ENCODE data around the gene ABCC3.
A peak's percentile ranks its signal among the peaks of the same experiment; 100 is the strongest.

Gene ABCC3, protein sequence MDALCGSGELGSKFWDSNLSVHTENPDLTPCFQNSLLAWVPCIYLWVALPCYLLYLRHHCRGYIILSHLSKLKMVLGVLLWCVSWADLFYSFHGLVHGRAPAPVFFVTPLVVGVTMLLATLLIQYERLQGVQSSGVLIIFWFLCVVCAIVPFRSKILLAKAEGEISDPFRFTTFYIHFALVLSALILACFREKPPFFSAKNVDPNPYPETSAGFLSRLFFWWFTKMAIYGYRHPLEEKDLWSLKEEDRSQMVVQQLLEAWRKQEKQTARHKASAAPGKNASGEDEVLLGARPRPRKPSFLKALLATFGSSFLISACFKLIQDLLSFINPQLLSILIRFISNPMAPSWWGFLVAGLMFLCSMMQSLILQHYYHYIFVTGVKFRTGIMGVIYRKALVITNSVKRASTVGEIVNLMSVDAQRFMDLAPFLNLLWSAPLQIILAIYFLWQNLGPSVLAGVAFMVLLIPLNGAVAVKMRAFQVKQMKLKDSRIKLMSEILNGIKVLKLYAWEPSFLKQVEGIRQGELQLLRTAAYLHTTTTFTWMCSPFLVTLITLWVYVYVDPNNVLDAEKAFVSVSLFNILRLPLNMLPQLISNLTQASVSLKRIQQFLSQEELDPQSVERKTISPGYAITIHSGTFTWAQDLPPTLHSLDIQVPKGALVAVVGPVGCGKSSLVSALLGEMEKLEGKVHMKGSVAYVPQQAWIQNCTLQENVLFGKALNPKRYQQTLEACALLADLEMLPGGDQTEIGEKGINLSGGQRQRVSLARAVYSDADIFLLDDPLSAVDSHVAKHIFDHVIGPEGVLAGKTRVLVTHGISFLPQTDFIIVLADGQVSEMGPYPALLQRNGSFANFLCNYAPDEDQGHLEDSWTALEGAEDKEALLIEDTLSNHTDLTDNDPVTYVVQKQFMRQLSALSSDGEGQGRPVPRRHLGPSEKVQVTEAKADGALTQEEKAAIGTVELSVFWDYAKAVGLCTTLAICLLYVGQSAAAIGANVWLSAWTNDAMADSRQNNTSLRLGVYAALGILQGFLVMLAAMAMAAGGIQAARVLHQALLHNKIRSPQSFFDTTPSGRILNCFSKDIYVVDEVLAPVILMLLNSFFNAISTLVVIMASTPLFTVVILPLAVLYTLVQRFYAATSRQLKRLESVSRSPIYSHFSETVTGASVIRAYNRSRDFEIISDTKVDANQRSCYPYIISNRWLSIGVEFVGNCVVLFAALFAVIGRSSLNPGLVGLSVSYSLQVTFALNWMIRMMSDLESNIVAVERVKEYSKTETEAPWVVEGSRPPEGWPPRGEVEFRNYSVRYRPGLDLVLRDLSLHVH (N-terminal part only)

GRCh38 chr17:50634224-50634914 lies at the start of gene ABCC3:
ABCC3 (plus strand) TSS chr17:50634881; CDS start chr17:50634937, 56 bp downstream.
- no peaks in the 10 kb centered on the region for H3K4me1 ChIP-seq (ENCODE audit: control insufficient read depth, insufficient read depth, low read length)
- H3K27me3 ChIP-seq (ENCODE audit: control insufficient read depth, insufficient read depth, low read length): peaks cover 51% of the 10 kb centered on the region
- no peaks in the 10 kb centered on the region for H3K9me3 ChIP-seq (ENCODE audit: control insufficient read depth, insufficient read depth, low read length)
- no peaks in the 10 kb centered on the region for H3K36me3 ChIP-seq (ENCODE audit: control insufficient read depth, insufficient read depth, low read length)
- H3K9ac ChIP-seq (ENCODE audit: low read depth, low read length): no peak within 1 kb of the TSS
- no peak within 1 kb of the TSS for H3K27ac ChIP-seq (ENCODE audit: low read depth, low read length)
- H3K4me3 ChIP-seq (ENCODE audit: low read depth, low read length): peak within 1 kb of the TSS; percentile 62

DNA sequence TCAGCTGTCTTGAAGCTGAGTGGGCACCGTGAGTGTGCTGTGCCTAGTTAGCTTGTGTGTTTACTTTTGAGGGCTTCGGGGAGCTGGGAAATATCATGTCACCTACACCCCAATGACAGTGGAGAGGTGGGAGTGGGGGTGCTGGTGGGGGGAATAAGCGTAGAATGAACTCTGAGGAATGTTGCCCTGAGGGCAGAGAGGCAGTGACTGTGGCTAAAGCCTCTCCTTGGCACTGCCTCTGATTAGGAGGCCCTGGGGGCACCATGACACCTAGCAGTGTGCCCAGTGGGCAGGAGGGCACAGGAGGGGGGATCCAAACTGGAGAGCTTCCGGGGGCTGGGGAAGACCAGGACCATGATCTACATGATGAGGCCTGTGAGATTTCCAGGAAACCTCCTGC lies 49.3 kb upstream of the ABCC3 start:
- Histone ChIP-seq H3K9ac (ENCODE audit: low read depth, low read length) (no peak overlapping the region), H3K4me1 (ENCODE audit: control insufficient read depth, insufficient read depth, low read length) (peaks cover 11% of the 10 kb centered on the region), H3K9me3 (ENCODE audit: control insufficient read depth, insufficient read depth, low read length) (no peaks in the 10 kb centered on the region), H3K27ac (ENCODE audit: low read depth, low read length) (no peak overlapping the region), H3K36me3 (ENCODE audit: control insufficient read depth, insufficient read depth, low read length) (no peaks in the 10 kb centered on the region), H3K27me3 (ENCODE audit: control insufficient read depth, insufficient read depth, low read length) (no peaks in the 10 kb centered on the region), H3K4me3 (ENCODE audit: low read depth, low read length) (no peak overlapping the region)

- Histone ChIP-seq H3K4me1 (ENCODE audit: control insufficient read depth, insufficient read depth, low read length) (peaks cover 9% of the 10 kb centered on the region), H3K36me3 (ENCODE audit: control insufficient read depth, insufficient read depth, low read length) (no peaks in the 10 kb centered on the region), H3K9ac (ENCODE audit: low read depth, low read length) (no peak overlapping the region), H3K27me3 (ENCODE audit: control insufficient read depth, insufficient read depth, low read length) (no peaks in the 10 kb centered on the region), H3K9me3 (ENCODE audit: control insufficient read depth, insufficient read depth, low read length) (no peaks in the 10 kb centered on the region), H3K27ac (ENCODE audit: low read depth, low read length) (no peak overlapping the region), H3K4me3 (ENCODE audit: low read depth, low read length) (no peak overlapping the region)
Observed at GRCh38 chr17:50585891-50586290, 48.8 kb upstream of the ABCC3 start.

DNA sequence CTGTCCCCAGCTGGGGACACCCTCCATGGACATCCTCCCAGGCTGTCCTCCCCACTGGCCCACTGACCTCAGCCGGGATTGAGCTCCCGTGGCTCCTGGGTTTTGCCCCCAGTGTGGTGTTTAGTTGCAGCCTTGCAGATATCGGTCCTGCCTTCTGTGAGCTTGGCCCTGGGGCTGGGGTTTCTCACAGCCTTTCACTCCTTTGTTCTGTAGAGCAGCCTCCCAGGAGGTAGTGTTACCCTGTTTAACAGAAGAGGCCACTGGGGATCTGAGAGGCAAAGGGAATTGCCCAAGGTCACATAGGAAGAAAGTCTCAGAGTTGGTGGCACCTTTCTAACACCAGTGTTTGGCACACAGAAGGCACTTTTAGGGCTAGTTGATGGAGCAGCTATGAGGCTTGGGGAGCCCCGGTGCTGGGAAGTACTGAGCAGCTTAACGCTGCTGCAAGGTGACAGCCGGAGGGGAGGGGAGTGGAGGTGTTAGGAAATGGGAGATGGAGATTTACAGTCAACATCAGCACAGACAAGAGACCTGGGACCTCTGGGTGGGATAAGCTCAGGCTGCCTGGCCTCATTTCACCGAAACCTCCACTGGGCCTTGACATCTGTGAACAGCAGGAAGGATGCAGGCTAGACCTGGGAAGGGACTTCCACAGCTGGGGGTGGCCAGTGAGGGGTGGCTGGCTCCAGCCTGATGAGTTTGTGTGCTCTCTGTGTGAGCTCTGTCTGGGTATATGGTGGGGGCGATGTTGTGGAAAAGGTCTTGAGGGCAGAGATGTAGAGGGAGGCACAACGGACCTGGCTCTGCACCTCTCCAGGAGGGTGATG lies 48.0 kb upstream of the ABCC3 start:
- Histone ChIP-seq H3K4me1 (ENCODE audit: control insufficient read depth, insufficient read depth, low read length) (0 out of 2 replicates have a peak, but pooled peaks cover 6% of the 10 kb centered on the region), H3K27me3 (ENCODE audit: control insufficient read depth, insufficient read depth, low read length) (no peaks in the 10 kb centered on the region), H3K4me3 (ENCODE audit: low read depth, low read length) (no peak overlapping the region), H3K27ac (ENCODE audit: low read depth, low read length) (no peak overlapping the region), H3K36me3 (ENCODE audit: control insufficient read depth, insufficient read depth, low read length) (no peaks in the 10 kb centered on the region), H3K9me3 (ENCODE audit: control insufficient read depth, insufficient read depth, low read length) (no peaks in the 10 kb centered on the region), H3K9ac (ENCODE audit: low read depth, low read length) (no peak overlapping the region)

GRCh38 chr17:50587571-50587970 lies 47.1 kb upstream of the ABCC3 start:
- H3K27ac ChIP-seq (ENCODE audit: low read depth, low read length): no peak overlapping the region
- no peaks in the 10 kb centered on the region for H3K27me3 ChIP-seq (ENCODE audit: control insufficient read depth, insufficient read depth, low read length)
- no peaks in the 10 kb centered on the region for H3K36me3 ChIP-seq (ENCODE audit: control insufficient read depth, insufficient read depth, low read length)
- H3K4me3 ChIP-seq (ENCODE audit: low read depth, low read length): no peak overlapping the region
- H3K9me3 ChIP-seq (ENCODE audit: control insufficient read depth, insufficient read depth, low read length): no peaks in the 10 kb centered on the region
- 0 out of 2 replicates have a peak, but pooled peaks cover 6% of the 10 kb centered on the region for H3K4me1 ChIP-seq (ENCODE audit: control insufficient read depth, insufficient read depth, low read length)
- no peak overlapping the region for H3K9ac ChIP-seq (ENCODE audit: low read depth, low read length)

DNA sequence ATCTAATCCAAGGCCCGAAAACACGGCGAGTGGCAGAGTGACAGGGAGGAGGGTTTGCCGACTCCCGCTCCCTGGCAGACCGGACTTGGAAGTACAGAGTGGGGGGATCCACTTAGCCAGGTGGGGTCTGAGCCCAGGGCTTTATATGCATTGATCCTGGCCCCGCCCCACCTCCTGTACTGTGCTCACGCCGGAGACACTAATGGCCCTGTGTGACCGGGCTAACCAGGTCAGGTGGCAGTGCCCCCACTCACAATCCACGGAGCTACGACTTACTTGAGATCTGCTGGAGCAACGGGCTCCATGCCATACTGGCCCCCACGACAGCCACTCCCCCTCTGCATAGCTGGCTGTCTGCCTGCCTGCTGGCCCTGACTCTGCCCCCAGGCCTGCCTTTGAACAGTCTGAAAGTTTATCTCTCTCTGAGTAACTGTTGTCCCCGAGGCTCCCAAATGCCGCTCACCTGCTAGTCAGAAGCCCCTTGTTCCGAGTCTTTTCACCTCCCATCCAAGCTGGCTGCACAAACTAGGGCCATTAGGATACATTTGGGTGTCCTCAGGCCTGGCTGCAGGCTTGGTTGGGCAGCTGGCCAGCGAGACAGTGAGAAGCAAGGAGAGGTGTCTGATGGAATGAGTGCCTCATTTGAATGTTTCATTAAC lies 46.2 kb upstream of the ABCC3 start:
- Histone ChIP-seq H3K9me3 (ENCODE audit: control insufficient read depth, insufficient read depth, low read length) (no peaks in the 10 kb centered on the region), H3K27me3 (ENCODE audit: control insufficient read depth, insufficient read depth, low read length) (no peaks in the 10 kb centered on the region), H3K4me3 (ENCODE audit: low read depth, low read length) (no peak overlapping the region), H3K9ac (ENCODE audit: low read depth, low read length) (no peak overlapping the region), H3K27ac (ENCODE audit: low read depth, low read length) (no peak overlapping the region), H3K4me1 (ENCODE audit: control insufficient read depth, insufficient read depth, low read length) (peaks cover 16% of the 10 kb centered on the region; the same call in 1 of the 2 replicates), H3K36me3 (ENCODE audit: control insufficient read depth, insufficient read depth, low read length) (no peaks in the 10 kb centered on the region)

DNA sequence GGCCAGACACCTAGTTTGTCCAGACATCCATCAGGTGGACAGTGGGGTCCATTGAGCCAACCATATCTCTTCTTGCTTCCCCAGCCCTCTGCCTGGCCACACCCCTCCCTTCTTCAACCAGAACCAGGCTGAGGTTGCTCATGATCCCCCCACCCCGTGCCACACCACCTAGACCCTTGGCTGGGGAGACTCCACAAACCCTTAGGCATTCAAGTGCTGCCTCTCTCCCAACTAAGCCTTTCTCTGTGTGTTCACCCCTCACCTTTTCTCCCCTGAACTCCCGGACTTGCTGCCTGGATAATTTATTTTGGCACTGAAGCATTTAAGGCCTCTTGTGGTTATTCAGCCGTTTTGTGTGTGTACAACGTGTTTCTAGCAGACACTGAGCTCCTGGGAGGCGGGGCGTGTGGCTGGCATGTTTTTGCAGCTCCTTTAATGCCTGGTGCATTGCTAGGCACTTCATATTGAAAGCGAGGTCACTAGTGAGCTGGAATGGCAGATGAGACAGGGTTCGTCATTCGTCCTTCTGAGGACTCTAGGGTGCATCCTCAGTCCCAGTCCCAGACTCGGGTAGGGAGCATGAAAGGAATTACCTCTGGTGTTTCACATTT lies 45.5 kb upstream of the ABCC3 start:
- Histone ChIP-seq H3K4me3 (ENCODE audit: low read depth, low read length) (no peak overlapping the region), H3K36me3 (ENCODE audit: control insufficient read depth, insufficient read depth, low read length) (no peaks in the 10 kb centered on the region), H3K9ac (ENCODE audit: low read depth, low read length) (no peak overlapping the region), H3K9me3 (ENCODE audit: control insufficient read depth, insufficient read depth, low read length) (no peaks in the 10 kb centered on the region), H3K27me3 (ENCODE audit: control insufficient read depth, insufficient read depth, low read length) (no peaks in the 10 kb centered on the region), H3K4me1 (ENCODE audit: control insufficient read depth, insufficient read depth, low read length) (peaks cover 11% of the 10 kb centered on the region; the same call in 1 of the 2 replicates), H3K27ac (ENCODE audit: low read depth, low read length) (no peak overlapping the region)

GRCh38 chr17:50590946-50591737 lies 43.5 kb upstream of the ABCC3 start:
- Histone ChIP-seq H3K9ac (ENCODE audit: low read depth, low read length) (no peak overlapping the region), H3K4me1 (ENCODE audit: control insufficient read depth, insufficient read depth, low read length) (peaks cover 11% of the 10 kb centered on the region; the same call in 1 of the 2 replicates), H3K36me3 (ENCODE audit: control insufficient read depth, insufficient read depth, low read length) (no peaks in the 10 kb centered on the region), H3K27ac (ENCODE audit: low read depth, low read length) (no peak overlapping the region), H3K27me3 (ENCODE audit: control insufficient read depth, insufficient read depth, low read length) (no peaks in the 10 kb centered on the region), H3K4me3 (ENCODE audit: low read depth, low read length) (no peak overlapping the region), H3K9me3 (ENCODE audit: control insufficient read depth, insufficient read depth, low read length) (no peaks in the 10 kb centered on the region)

Measured in HUES48 (cell line).